GM23338 (cell line): ENCODE results near the gene APBA2. TPM values are rescaled to one million over a fixed set of nuclear protein-coding genes. Genes with fewer than 3 reads are reported as not detected.
"Not testable (repeated sequence)": the region's sequence is repeated elsewhere in the genome, so short reads cannot be mapped to it uniquely, and the experiment has no call there.

ENCODE experiments used
- ATAC-seq: fragments of 200-7000 bp; cut with Tn5 transposase; 3 replicates; pipeline ENCODE4 v1.9.1; 2020
- DNase-seq: peaks from one replicate; pipeline ENCODE4 v3.0.0-alpha.2; 2015; ENCODE audit warnings: low spot score
- H2AFZ ChIP-seq: fragments of 200-600 bp; sonication (generic); 2 replicates; pipeline ENCODE4 v1.8.0; 2016; ENCODE audit warnings: antibody characterized with exemption, mild to moderate bottlenecking, moderate library complexity
- H3F3A ChIP-seq: fragments of 200-600 bp; sonication (generic); replicated peaks from 2 replicates; pipeline ENCODE4 v1.8.0; 2017; ENCODE audit warnings: antibody characterized with exemption, mixed run types, low read depth
- H3K27ac ChIP-seq: fragments of 200-600 bp; sonication (generic); 2 replicates; pipeline ENCODE4 v1.6.1; 2016; ENCODE audit warnings: low read depth
- H3K27me3 ChIP-seq: fragments of 200-600 bp; sonication (generic); 2 replicates; pipeline ENCODE4 v1.8.0; 2016; ENCODE audit warnings: mild to moderate bottlenecking, mixed run types, moderate library complexity; ENCODE audit not compliant: insufficient read depth
- H3K36me3 ChIP-seq: fragments of 200-600 bp; sonication (generic); 2 replicates; pipeline ENCODE4 v1.8.0; 2016; ENCODE audit warnings: mild to moderate bottlenecking; ENCODE audit not compliant: insufficient read depth
- H3K4me1 ChIP-seq: fragments of 200-600 bp; sonication (generic); 2 replicates; pipeline ENCODE4 v1.8.0; 2016; ENCODE audit warnings: mild to moderate bottlenecking, moderate library complexity; ENCODE audit not compliant: insufficient read depth
- H3K4me2 ChIP-seq: fragments of 200-600 bp; sonication (generic); 2 replicates; pipeline ENCODE4 v1.7.1; 2017; ENCODE audit warnings: mixed run types
- H3K4me3 ChIP-seq: fragments of 200-600 bp; sonication (generic); 2 replicates; pipeline ENCODE4 v1.6.1; 2016; ENCODE audit warnings: mixed run types
- H3K79me2 ChIP-seq: fragments of 200-600 bp; sonication (generic); replicated peaks from 2 replicates; pipeline ENCODE4 v1.8.0; 2017; ENCODE audit warnings: mild to moderate bottlenecking; ENCODE audit not compliant: insufficient read depth
- H3K9me2 ChIP-seq: fragments of 200-600 bp; sonication (generic); 2 replicates; pipeline ENCODE4 v1.8.0; 2017; ENCODE audit not compliant: insufficient read depth
- H4K20me1 ChIP-seq: fragments of 200-600 bp; sonication (generic); replicated peaks from 2 replicates; pipeline ENCODE4 v1.8.0; 2017; ENCODE audit warnings: mild to moderate bottlenecking; ENCODE audit not compliant: insufficient read depth
- H3K27ac Mint-ChIP-seq: 2 replicates; pipeline ENCODE4 v1.8.0; 2020; ENCODE audit warnings: inconsistent platforms, mild to moderate bottlenecking, moderate library complexity, mixed read lengths
- H3K27me3 Mint-ChIP-seq: 3 replicates; pipeline ENCODE4 v1.8.0; 2022; ENCODE audit warnings: low read depth, mild to moderate bottlenecking, moderate library complexity, mixed read lengths, inconsistent platforms; ENCODE audit not compliant: insufficient read depth, poor library complexity
- H3K36me3 Mint-ChIP-seq: 3 replicates; pipeline ENCODE4 v1.8.0; 2021; ENCODE audit warnings: low read depth, mild to moderate bottlenecking, inconsistent platforms, moderate library complexity, mixed read lengths
- H3K4me1 Mint-ChIP-seq: 3 replicates; pipeline ENCODE4 v1.8.0; 2020; ENCODE audit warnings: mild to moderate bottlenecking, inconsistent platforms, mixed read lengths
- H3K4me3 Mint-ChIP-seq: 3 replicates; pipeline ENCODE4 v1.8.0; 2021; ENCODE audit warnings: moderate library complexity, mild to moderate bottlenecking, inconsistent platforms, mixed read lengths
- H3K9me3 Mint-ChIP-seq: 3 replicates; pipeline ENCODE4 v1.8.0; 2020; ENCODE audit warnings: moderate library complexity, mild to moderate bottlenecking, inconsistent platforms, mixed read lengths
- ZNF331 ChIP-seq: fragments of 250-450 bp; sonication (Bioruptor Pico); IDR thresholded peaks from 2 replicates; pipeline ENCODE4 v1.5.0; 2020; ENCODE audit warnings: low read depth, mild to moderate bottlenecking, moderate library complexity
- ZNF462 ChIP-seq: fragments of 250-450 bp; sonication (Bioruptor Pico); IDR thresholded peaks from 2 replicates; pipeline ENCODE4 v1.5.0; 2020; ENCODE audit warnings: mild to moderate bottlenecking, moderate library complexity
- polyA plus RNA-seq: library from polyadenylated mRNA; unstranded; fragments of >200 nt; fragmentation: Nextera tagmentation; extraction: Ambion mirVana; gene quantifications from 2 replicates; pipeline ENCODE4 v1.2.1, GENCODE V29; 2016
- total RNA-seq: library from RNA; depleted of rRNA; stranded (reverse); fragments of >200 nt; shearing (Covaris generic); gene quantifications from 2 replicates; pipeline ENCODE4 v1.2.3, GENCODE V29; 2014; rRNA removed

Gene APBA2
- total and polyA plus RNA-seq, 2 experiments from 2014 or later: 5.9 to 24.7 TPM

- no peak for TF ChIP-seq ZNF462 (CRISPR knock-in tag)
- no peak for TF ChIP-seq ZNF331 (CRISPR knock-in tag)
Measured at GRCh38 chr15:29162411-29162810, 276.6 kb downstream of the APBA2 start (continued).

- not testable (repeated sequence) for H3K27me3 Mint-ChIP-seq, H3K36me3 ChIP-seq, H3K27ac ChIP-seq, DNase-seq, H2AFZ ChIP-seq, ATAC-seq, H3K27ac Mint-ChIP-seq, H3K4me1 ChIP-seq, H3K36me3 Mint-ChIP-seq, H3K27me3 ChIP-seq, H3K9me2 ChIP-seq, H4K20me1 ChIP-seq, H3K4me3 ChIP-seq, H3F3A ChIP-seq, H3K4me1 Mint-ChIP-seq, H3K4me3 Mint-ChIP-seq, H3K79me2 ChIP-seq, H3K4me2 ChIP-seq
- peaks cover 17% of the 10 kb centered on the region for H3K9me3 Mint-ChIP-seq
Measured at GRCh38 chr15:29167122-29167521, 281.3 kb downstream of the APBA2 start.

Other genes with a start within 250 kb of the APBA2 start
- gene GOLGA8M, start 173.6 kb upstream of the APBA2 start, total RNA-seq: not detected in 2 replicates
- gene GOLGA8M, start 173.6 kb upstream of the APBA2 start, polyA plus RNA-seq: not detected in 2 replicates
- gene GOLGA6L7, start 37.3 kb upstream of the APBA2 start, total RNA-seq: not detected in 2 replicates
- gene GOLGA6L7, start 37.3 kb upstream of the APBA2 start, polyA plus RNA-seq: 0.23 and 0.47 TPM in 2 replicates